A549 (cell line): ENCODE results near the gene WFDC9.

Experiments used
- BHLHE40 ChIP-seq: IDR thresholded peaks from 2 replicates; pipeline ENCODE4 v1.6.1; 2012; ENCODE audit warnings: low read depth, low read length, inconsistent platforms
- NPAS2 ChIP-seq: fragments of 250-450 bp; sonication (Bioruptor Pico); IDR thresholded peaks from 2 replicates; pipeline ENCODE4 v1.8.0; 2022; ENCODE audit warnings: mild to moderate bottlenecking, moderate library complexity, borderline replicate concordance
- POLR2AphosphoS2 ChIP-seq: conservative IDR thresholded peaks from 2 replicates; pipeline ENCODE4 v1.6.1; 2012; ENCODE audit warnings: low read length, improper control_type of control experiment, inconsistent platforms
- SREBF2 ChIP-seq: fragments of 450-650 bp; IDR thresholded peaks from 2 replicates; pipeline ENCODE4 v1.6.1; 2014; ENCODE audit warnings: mild to moderate bottlenecking, moderate library complexity
- TF ChIP-seq, protein P1 (sequence below): fragments of >200 bp; sonication (Bioruptor Twin); formaldehyde crosslinking; IDR thresholded peaks from 3 replicates; pipeline ENCODE4 v1.5.1; 2016

DNA sequence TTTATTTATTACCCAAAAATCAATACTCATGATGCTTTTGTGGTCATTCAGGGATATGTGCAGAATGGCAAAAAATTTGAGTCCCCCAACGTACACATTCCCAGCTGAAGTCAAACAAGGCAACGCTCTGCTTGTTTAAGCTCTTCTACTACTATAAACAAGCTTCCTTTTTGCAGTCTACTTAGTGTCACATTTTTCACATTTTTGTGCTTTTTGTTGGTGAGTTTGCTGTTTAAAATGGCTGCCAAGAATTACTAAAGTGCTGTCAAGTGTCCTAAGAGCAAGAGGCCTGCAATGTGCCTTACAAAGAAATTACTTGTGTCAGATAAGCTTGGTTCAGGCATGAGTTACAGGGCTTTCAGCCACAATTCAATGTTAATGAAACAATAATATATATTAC is 54.1 kb downstream of the WFDC9 start:
- TF ChIP-seq POLR2AphosphoS2: no peak
- no peak for TF ChIP-seq SREBF2
- TF ChIP-seq, protein P1, sequence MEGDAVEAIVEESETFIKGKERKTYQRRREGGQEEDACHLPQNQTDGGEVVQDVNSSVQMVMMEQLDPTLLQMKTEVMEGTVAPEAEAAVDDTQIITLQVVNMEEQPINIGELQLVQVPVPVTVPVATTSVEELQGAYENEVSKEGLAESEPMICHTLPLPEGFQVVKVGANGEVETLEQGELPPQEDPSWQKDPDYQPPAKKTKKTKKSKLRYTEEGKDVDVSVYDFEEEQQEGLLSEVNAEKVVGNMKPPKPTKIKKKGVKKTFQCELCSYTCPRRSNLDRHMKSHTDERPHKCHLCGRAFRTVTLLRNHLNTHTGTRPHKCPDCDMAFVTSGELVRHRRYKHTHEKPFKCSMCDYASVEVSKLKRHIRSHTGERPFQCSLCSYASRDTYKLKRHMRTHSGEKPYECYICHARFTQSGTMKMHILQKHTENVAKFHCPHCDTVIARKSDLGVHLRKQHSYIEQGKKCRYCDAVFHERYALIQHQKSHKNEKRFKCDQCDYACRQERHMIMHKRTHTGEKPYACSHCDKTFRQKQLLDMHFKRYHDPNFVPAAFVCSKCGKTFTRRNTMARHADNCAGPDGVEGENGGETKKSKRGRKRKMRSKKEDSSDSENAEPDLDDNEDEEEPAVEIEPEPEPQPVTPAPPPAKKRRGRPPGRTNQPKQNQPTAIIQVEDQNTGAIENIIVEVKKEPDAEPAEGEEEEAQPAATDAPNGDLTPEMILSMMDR: no peak
- no peak for TF ChIP-seq NPAS2 (CRISPR knock-in tag)
- TF ChIP-seq BHLHE40: no peak
